Stimulated activated CD8-positive, alpha-beta memory T cell treated with anti-CD3 and anti-CD28 coated beads, Interleukin-4, amount 100 ng/mL, for 4 hours (primary cell): ENCODE data around the gene LRRIQ3.
"Not testable (repeated sequence)": the region's sequence is repeated elsewhere in the genome, so short reads cannot be mapped to it uniquely, and the experiment has no call there.

ENCODE experiments used
- DNase-seq, 2 donors: peaks; one replicate each; pipeline ENCODE4 v3.0.0-alpha.2; 2020; ENCODE audit warnings: low read depth in 2 of 2, low spot score in 1 of 2

The LRRIQ3 gene

GRCh38 chr1:74197657-74198552 lies at the start of gene LRRIQ3, which contains the start of gene FPGT:
Gene LRRIQ3 (minus strand): TSS chr1:74198176. CDS start chr1:74183684, 14,492 bp downstream.
Gene FPGT (plus strand): TSS chr1:74198242. CDS start chr1:74198279, 37 bp downstream.
- peak; percentile 90 to 94 for DNase-seq

- DNase-seq: no peak
These were observed 48.3 kb upstream of the LRRIQ3 start for GRCh38 chr1:74246315-74246714.

- DNase-seq: no peak
These were observed 47.3 kb upstream of the LRRIQ3 start for GRCh38 chr1:74245168-74245772.

GRCh38 chr1:74237787-74238186 lies 39.8 kb upstream of the LRRIQ3 start:
- DNase-seq: no peak

- DNase-seq: no peak
These were observed 39.1 kb upstream of the LRRIQ3 start for GRCh38 chr1:74237035-74237434.

GRCh38 chr1:74236440-74236839 lies 38.5 kb upstream of the LRRIQ3 start:
- DNase-seq: no peak

- DNase-seq: no peak
These were observed 37.2 kb upstream of the LRRIQ3 start, which contains the start of gene TNNI3K for GRCh38 chr1:74235153-74235552. Gene TNNI3K (plus strand): TSS chr1:74235387. CDS start chr1:74235452, 65 bp downstream.

- DNase-seq: no peak
These were observed 25.5 kb upstream of the LRRIQ3 start for GRCh38 chr1:74223453-74223852.

GRCh38 chr1:74222701-74223100 lies 24.7 kb upstream of the LRRIQ3 start:
- no peak for DNase-seq

GRCh38 chr1:74215229-74215628 lies 17.3 kb upstream of the LRRIQ3 start:
- DNase-seq: no peak

- DNase-seq: no peak
These were observed 7.3 kb upstream of the LRRIQ3 start for GRCh38 chr1:74205266-74205665.

- no peak for DNase-seq
These were observed 1.5 kb upstream of the LRRIQ3 start for GRCh38 chr1:74199504-74199903.

GRCh38 chr1:74197255-74197654 lies 721 bp downstream of the LRRIQ3 start:
- no peak for DNase-seq

- no peak for DNase-seq
These were observed 2.6 kb downstream of the LRRIQ3 start for GRCh38 chr1:74195339-74195738.

- no peak for DNase-seq
These were observed 4.1 kb downstream of the LRRIQ3 start for GRCh38 chr1:74193908-74194307.

GRCh38 chr1:74180490-74180889 lies 17.5 kb downstream of the LRRIQ3 start:
- DNase-seq: no peak

GRCh38 chr1:74174423-74174822 lies 23.6 kb downstream of the LRRIQ3 start:
- not testable (repeated sequence) for DNase-seq

- no peak for DNase-seq
These were observed 35.6 kb downstream of the LRRIQ3 start for GRCh38 chr1:74162333-74162732.

GRCh38 chr1:74161497-74161896 lies 36.5 kb downstream of the LRRIQ3 start:
- DNase-seq: no peak

GRCh38 chr1:74160046-74160445 lies 37.9 kb downstream of the LRRIQ3 start:
- no peak for DNase-seq

GRCh38 chr1:74145086-74145485 lies 52.9 kb downstream of the LRRIQ3 start:
- no peak for DNase-seq

- not testable (repeated sequence) for DNase-seq
These were observed 80.6 kb downstream of the LRRIQ3 start for GRCh38 chr1:74117370-74117769.
